Activated CD4-positive, alpha-beta memory T cell treated with anti-CD3 and anti-CD28 coated beads, Interleukin-2, amount 10 ng/mL, durations not matched to agents 7 days and 5 days (primary cell): ENCODE results near the gene NPY5R. TPM values are rescaled to one million over a fixed set of nuclear protein-coding genes. Genes with fewer than 3 reads are reported as not detected.
A peak's percentile ranks its signal among the peaks of the same experiment; 100 is the strongest.

Experiments used
- CTCF ChIA-PET: fragments of 350-600 bp; sonication (Branson Sonifier 250); formaldehyde crosslinking; loops from one replicate; lab custom pipeline; 2021; ENCODE audit warnings: antibody characterized with exemption, inconsistent platforms; lab: Charles Lee
- POLR2A ChIA-PET: fragments of 350-600 bp; sonication (Branson Sonifier 250); formaldehyde crosslinking; loops from one replicate; lab custom pipeline; 2021; ENCODE audit warnings: antibody characterized with exemption; lab: Charles Lee
- DNase-seq: peaks from one replicate; pipeline ENCODE4 v3.0.0-alpha.2; 2020
- H3K27ac Mint-ChIP-seq: one replicate; pipeline ENCODE4 v1.8.0; 2021; ENCODE audit warnings: mild to moderate bottlenecking, mixed read lengths
- H3K27me3 Mint-ChIP-seq: one replicate; pipeline ENCODE4 v1.8.0; 2021; ENCODE audit warnings: mixed read lengths
- H3K36me3 Mint-ChIP-seq: one replicate; pipeline ENCODE4 v1.8.0; 2021; ENCODE audit warnings: low read depth, mixed read lengths
- H3K4me1 Mint-ChIP-seq: one replicate; pipeline ENCODE4 v1.8.0; 2021; ENCODE audit warnings: mixed read lengths
- H3K4me3 Mint-ChIP-seq: one replicate; pipeline ENCODE4 v1.8.0; 2021; ENCODE audit warnings: mild to moderate bottlenecking, mixed read lengths
- H3K9me3 Mint-ChIP-seq: one replicate; pipeline ENCODE4 v1.8.0; 2021; ENCODE audit warnings: mixed read lengths
- total RNA-seq, 2 experiments: library from RNA; stranded (reverse); gene quantifications; one replicate each; pipeline ENCODE4 v1.2.3, GENCODE V29; 2021

The NPY5R gene
- total RNA-seq, result not detected

GRCh38 chr4:163343604-163344146 lies at the start of gene NPY5R:
TSS of gene NPY5R (plus strand) at chr4:163343892. CDS start at chr4:163350274, 6,382 bp downstream.
- ChIA-PET POLR2A (no interaction called here), CTCF (interaction anchor here (0.6 to 0.7 kb wide), 2 partner anchors 10 to 13 kb away, joined by 3 read pairs; no protein-coding TSS in a partner anchor)
- DNase-seq, result no peak
- no peaks in the 10 kb centered on the region for H3K9me3 Mint-ChIP-seq
- H3K36me3 Mint-ChIP-seq, result no peaks in the 10 kb centered on the region
- H3K27ac Mint-ChIP-seq, result no peak within 1 kb of the TSS
- H3K27me3 Mint-ChIP-seq, result peaks cover 43% of the 10 kb centered on the region
- no peak within 1 kb of the TSS for H3K4me3 Mint-ChIP-seq
- no peaks in the 10 kb centered on the region for H3K4me1 Mint-ChIP-seq

GRCh38 chr4:163295138-163295537 lies 48.6 kb upstream of the NPY5R start:
- H3K36me3 Mint-ChIP-seq, result no peaks in the 10 kb centered on the region
- no peak for DNase-seq
- no peak overlapping the region for H3K27ac Mint-ChIP-seq
- no peak overlapping the region for H3K4me3 Mint-ChIP-seq
- no peaks in the 10 kb centered on the region for H3K4me1 Mint-ChIP-seq
- POLR2A ChIA-PET, result no interaction called here
- H3K9me3 Mint-ChIP-seq, result no peaks in the 10 kb centered on the region
- no peaks in the 10 kb centered on the region for H3K27me3 Mint-ChIP-seq
- CTCF ChIA-PET, result no interaction called here

GRCh38 chr4:163300445-163300844 lies 43.2 kb upstream of the NPY5R start:
- Mint-ChIP-seq H3K9me3 (no peaks in the 10 kb centered on the region), H3K36me3 (no peaks in the 10 kb centered on the region), H3K4me3 (no peak overlapping the region), H3K27ac (no peak overlapping the region), H3K27me3 (no peaks in the 10 kb centered on the region), H3K4me1 (no peaks in the 10 kb centered on the region)
- CTCF ChIA-PET, result no interaction called here
- no peak for DNase-seq
- POLR2A ChIA-PET, result no interaction called here

- POLR2A ChIA-PET, result no interaction called here
- no peaks in the 10 kb centered on the region for H3K4me1 Mint-ChIP-seq
- no peak for DNase-seq
- no peak overlapping the region for H3K4me3 Mint-ChIP-seq
- H3K27me3 Mint-ChIP-seq, result no peaks in the 10 kb centered on the region
- H3K36me3 Mint-ChIP-seq, result no peaks in the 10 kb centered on the region
- CTCF ChIA-PET, result no interaction called here
- H3K27ac Mint-ChIP-seq, result no peak overlapping the region
- no peaks in the 10 kb centered on the region for H3K9me3 Mint-ChIP-seq
These were observed 40.6 kb upstream of the NPY5R start for GRCh38 chr4:163303069-163303468.

GRCh38 chr4:163309466-163309865 lies 34.2 kb upstream of the NPY5R start:
- H3K36me3 Mint-ChIP-seq, result no peaks in the 10 kb centered on the region
- H3K4me1 Mint-ChIP-seq, result no peaks in the 10 kb centered on the region
- no peak overlapping the region for H3K27ac Mint-ChIP-seq
- no peak overlapping the region for H3K4me3 Mint-ChIP-seq
- H3K9me3 Mint-ChIP-seq, result no peaks in the 10 kb centered on the region
- H3K27me3 Mint-ChIP-seq, result no peaks in the 10 kb centered on the region
- POLR2A ChIA-PET, result no interaction called here
- CTCF ChIA-PET, result no interaction called here
- no peak for DNase-seq

- Mint-ChIP-seq H3K4me3 (no peak overlapping the region), H3K9me3 (peaks cover 6% of the 10 kb centered on the region), H3K27ac (no peak overlapping the region), H3K4me1 (no peaks in the 10 kb centered on the region), H3K36me3 (no peaks in the 10 kb centered on the region), H3K27me3 (no peaks in the 10 kb centered on the region)
- POLR2A ChIA-PET, result no interaction called here
- DNase-seq, result no peak
- CTCF ChIA-PET, result no interaction called here
These were observed 26.6 kb upstream of the NPY5R start for GRCh38 chr4:163317110-163317509.

GRCh38 chr4:163330916-163331628 lies 12.6 kb upstream of the NPY5R start:
- Mint-ChIP-seq H3K27ac (no peak overlapping the region), H3K4me3 (no peak overlapping the region), H3K9me3 (no peaks in the 10 kb centered on the region), H3K4me1 (peaks cover 14% of the 10 kb centered on the region), H3K36me3 (no peaks in the 10 kb centered on the region), H3K27me3 (peaks cover 45% of the 10 kb centered on the region)
- CTCF ChIA-PET, result interaction anchor here (0.9 kb wide), 1 partner anchor 220 kb away, joined by 3 read pairs; no protein-coding TSS in a partner anchor
- no peak for DNase-seq
- POLR2A ChIA-PET, result no interaction called here

GRCh38 chr4:163331629-163332376 lies 11.9 kb upstream of the NPY5R start:
- no peak overlapping the region for H3K4me3 Mint-ChIP-seq

GRCh38 chr4:163332526-163333406 lies 10.9 kb upstream of the NPY5R start, which contains the start of gene NPY1R:
TSS of gene NPY1R (minus strand) at chr4:163332596. CDS start at chr4:163326554, 6,042 bp downstream.
- CTCF ChIA-PET, result interaction anchor here (0.8 to 1.6 kb wide), 6 partner anchors 8 to 836 kb away, joined by 3 to 5 read pairs (median 4); no protein-coding TSS in a partner anchor
- H3K9me3 Mint-ChIP-seq, result no peaks in the 10 kb centered on the region
- peak within 1 kb of the TSS; percentile 44 for H3K4me3 Mint-ChIP-seq
- POLR2A ChIA-PET, result no interaction called here
- peaks cover 48% of the 10 kb centered on the region for H3K27me3 Mint-ChIP-seq
- no peak within 1 kb of the TSS for H3K27ac Mint-ChIP-seq
- DNase-seq, result peak; percentile 41
- peaks cover 14% of the 10 kb centered on the region for H3K4me1 Mint-ChIP-seq
- no peaks in the 10 kb centered on the region for H3K36me3 Mint-ChIP-seq

More at GRCh38 chr4:163331629-163332376, 11.9 kb upstream of the NPY5R start:
- H3K9me3 Mint-ChIP-seq, result no peaks in the 10 kb centered on the region
- H3K27ac Mint-ChIP-seq, result no peak overlapping the region
- peaks cover 14% of the 10 kb centered on the region for H3K4me1 Mint-ChIP-seq
- H3K36me3 Mint-ChIP-seq, result no peaks in the 10 kb centered on the region
- H3K27me3 Mint-ChIP-seq, result peaks cover 45% of the 10 kb centered on the region
- DNase-seq, result no peak
- ChIA-PET CTCF (interaction anchor here (1.3 to 1.6 kb wide), 2 partner anchors 220 to 835 kb away, joined by 4 to 5 read pairs; no protein-coding TSS in a partner anchor), POLR2A (no interaction called here)

GRCh38 chr4:163335384-163335783 lies 8.3 kb upstream of the NPY5R start:
- CTCF ChIA-PET, result interaction anchor here (0.7 kb wide), 1 partner anchor 93 kb away, joined by 4 read pairs; no protein-coding TSS in a partner anchor
- H3K27ac Mint-ChIP-seq, result no peak overlapping the region
- no peak overlapping the region for H3K4me3 Mint-ChIP-seq
- no peaks in the 10 kb centered on the region for H3K9me3 Mint-ChIP-seq
- no peak for DNase-seq
- no peaks in the 10 kb centered on the region for H3K36me3 Mint-ChIP-seq
- H3K27me3 Mint-ChIP-seq, result peaks cover 49% of the 10 kb centered on the region
- peaks cover 14% of the 10 kb centered on the region for H3K4me1 Mint-ChIP-seq
- POLR2A ChIA-PET, result no interaction called here

GRCh38 chr4:163344147-163345125 lies 744 bp downstream of the NPY5R start:
- POLR2A ChIA-PET, result no interaction called here
- Mint-ChIP-seq H3K27me3 (peaks cover 39% of the 10 kb centered on the region), H3K4me3 (no peak overlapping the region), H3K27ac (no peak overlapping the region), H3K9me3 (no peaks in the 10 kb centered on the region), H3K36me3 (no peaks in the 10 kb centered on the region), H3K4me1 (no peaks in the 10 kb centered on the region)
- CTCF ChIA-PET, result no interaction called here
- no peak for DNase-seq
